ENCODE results near the gene SLC9A9.

Gene SLC9A9

DNA sequence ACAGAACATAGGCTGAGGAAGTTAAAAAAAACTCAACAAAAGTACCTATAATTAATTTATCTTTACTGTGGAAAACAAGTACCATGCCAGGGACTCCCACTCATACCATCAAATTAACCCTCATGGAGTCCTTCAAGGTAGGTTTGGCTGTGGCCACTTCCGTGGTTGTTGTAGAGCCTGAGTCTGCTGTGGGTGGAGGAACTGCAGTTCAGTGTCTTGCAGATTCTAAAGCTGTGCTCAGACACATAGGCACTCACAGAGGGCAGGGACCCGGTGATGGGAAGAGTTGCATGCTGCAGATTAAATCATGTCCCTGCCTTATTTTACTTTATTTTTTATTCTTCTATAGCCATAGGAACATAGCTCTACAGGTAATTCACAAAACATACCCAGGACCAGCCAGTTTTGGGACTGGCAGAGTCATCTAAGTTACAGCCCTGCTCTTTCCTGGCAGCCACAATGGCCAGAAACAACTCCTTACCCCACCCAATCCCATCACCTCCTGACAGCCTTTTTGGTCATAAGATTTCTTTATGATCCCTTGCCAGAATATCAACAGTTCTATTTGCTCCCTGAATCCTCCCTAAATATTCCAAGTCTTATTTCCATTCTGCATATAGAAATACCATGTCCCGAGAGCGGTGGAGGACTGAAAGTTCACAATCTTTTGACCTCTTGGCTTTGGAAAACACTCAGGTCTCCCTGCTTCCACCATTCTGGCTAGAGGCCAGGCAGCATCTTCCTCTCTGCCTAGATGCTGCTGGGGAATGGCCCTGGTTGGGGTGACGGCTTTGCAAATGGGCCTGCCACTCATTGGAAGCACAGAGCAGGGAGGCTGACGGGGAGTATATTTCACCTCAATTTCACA, 535.0 kb downstream of the SLC9A9 start:
- Mint-ChIP-seq H3K27me3 (no peaks in the 10 kb centered on the region), H3K4me1 (no peaks in the 10 kb centered on the region), H3K9me3 (no peaks in the 10 kb centered on the region), H3K27ac (peak overlapping the region in 1 of 2 donors; percentile 55), H3K4me3 (no peak overlapping the region)
- DNase-seq (no peak), ATAC-seq (no peak)

DNA sequence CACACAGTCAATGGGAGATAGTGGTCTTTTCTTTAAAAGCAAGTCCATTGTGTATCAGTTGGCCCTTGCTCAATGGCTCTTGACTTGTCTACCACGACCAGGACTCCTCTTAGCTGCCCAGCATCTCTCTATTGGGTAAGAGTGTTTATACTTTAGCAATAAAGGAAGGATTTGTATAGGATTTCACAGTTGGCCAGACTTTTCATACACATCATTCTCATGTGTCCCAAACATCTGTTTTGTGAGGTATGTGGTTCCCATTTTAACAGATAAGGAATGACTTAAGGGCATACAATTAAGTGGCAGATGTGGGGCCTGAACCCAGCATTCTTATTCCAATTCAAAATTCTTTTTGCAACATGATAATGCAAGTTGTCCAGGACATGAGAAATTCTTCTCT, 537.2 kb downstream of the SLC9A9 start:
- Mint-ChIP-seq H3K4me3 (no peak overlapping the region), H3K27me3 (no peaks in the 10 kb centered on the region), H3K27ac (no peak overlapping the region), H3K9me3 (no peaks in the 10 kb centered on the region), H3K4me1 (no peaks in the 10 kb centered on the region)
- DNase-seq (no peak), ATAC-seq (no peak)

DNA sequence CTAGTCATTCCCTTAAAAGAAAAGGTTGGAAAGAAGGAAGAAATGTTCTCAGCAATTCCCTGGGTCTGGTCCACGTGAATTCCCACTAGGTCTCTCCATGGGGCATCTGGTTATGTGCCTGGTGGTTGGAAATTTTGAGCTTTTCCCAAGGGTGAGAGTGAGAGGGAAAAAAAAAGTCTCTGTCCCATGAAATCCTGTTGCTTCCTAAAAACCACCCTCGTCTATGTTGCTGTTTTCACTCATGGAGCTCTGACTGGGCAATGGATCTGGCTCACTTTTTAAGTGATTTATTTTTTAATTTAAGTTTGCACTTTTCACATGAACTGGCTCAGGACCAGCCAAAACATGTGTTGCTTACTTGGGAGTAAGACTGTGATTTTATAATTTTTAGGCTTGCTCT, 538.6 kb downstream of the SLC9A9 start:
- no peak for DNase-seq

GRCh38 chr3:143307613-143308183, 540.6 kb downstream of the SLC9A9 start:
- Mint-ChIP-seq H3K4me3 (no peak overlapping the region), H3K27ac (no peak overlapping the region), H3K4me1 (peaks cover 7% of the 10 kb centered on the region), H3K27me3 (no peaks in the 10 kb centered on the region), H3K9me3 (no peaks in the 10 kb centered on the region)
- peak; percentile 90 for ATAC-seq
- DNase-seq = peak; percentile 22 to 50

More for the DNA sequence above, 538.6 kb downstream of the SLC9A9 start:
- no peaks in the 10 kb centered on the region for H3K9me3 Mint-ChIP-seq
- no peak for ATAC-seq
- H3K4me1 Mint-ChIP-seq = no peaks in the 10 kb centered on the region
- no peaks in the 10 kb centered on the region for H3K27me3 Mint-ChIP-seq
- H3K4me3 Mint-ChIP-seq = no peak overlapping the region
- H3K27ac Mint-ChIP-seq = no peak overlapping the region

- no peak overlapping the region for H3K27ac Mint-ChIP-seq
- peaks cover 20% of the 10 kb centered on the region for H3K4me1 Mint-ChIP-seq
- no peaks in the 10 kb centered on the region for H3K27me3 Mint-ChIP-seq
- no peak for DNase-seq
- ATAC-seq = no peak
- no peaks in the 10 kb centered on the region for H3K9me3 Mint-ChIP-seq
- H3K4me3 Mint-ChIP-seq = no peak overlapping the region
These were observed 541.9 kb downstream of the SLC9A9 start for GRCh38 chr3:143306407-143306806.

DNA sequence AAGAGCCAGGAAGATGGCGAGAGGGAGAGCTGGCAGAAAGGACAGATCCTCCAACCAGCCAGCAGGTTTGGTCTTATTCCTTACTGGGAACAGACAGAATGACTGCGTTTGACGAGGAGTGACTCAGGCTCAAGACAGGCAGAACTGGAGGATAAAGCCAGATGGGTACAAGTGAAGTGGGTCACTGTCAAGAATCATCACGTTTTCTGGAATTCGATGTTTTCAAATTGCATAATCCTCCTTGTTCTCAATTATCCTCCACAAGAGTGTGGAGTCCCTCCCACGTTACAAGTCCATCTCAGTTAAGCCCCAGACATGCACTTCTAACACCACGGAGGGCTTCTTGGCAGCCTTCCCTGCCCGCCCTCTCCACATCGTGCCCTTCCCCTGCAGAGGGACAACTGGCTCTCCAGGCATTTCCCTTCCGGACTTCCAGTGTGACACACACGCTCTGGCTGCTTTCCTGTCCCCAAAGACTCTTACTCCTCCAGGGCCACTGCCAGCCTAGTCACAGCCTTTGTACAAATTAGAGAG, 545.6 kb downstream of the SLC9A9 start:
- no peak for DNase-seq
- Mint-ChIP-seq H3K27me3 (no peaks in the 10 kb centered on the region), H3K9me3 (no peaks in the 10 kb centered on the region), H3K27ac (peak overlapping the region in 1 of 2 donors; percentile 5), H3K4me1 (peaks cover 35% of the 10 kb centered on the region), H3K4me3 (no peak overlapping the region)
- ATAC-seq = no peak

GRCh38 chr3:143301031-143301901, 547.0 kb downstream of the SLC9A9 start:
- H3K27ac Mint-ChIP-seq = peak overlapping the region in 1 of 2 donors; percentile 66
- H3K4me3 Mint-ChIP-seq = no peak overlapping the region

DNA sequence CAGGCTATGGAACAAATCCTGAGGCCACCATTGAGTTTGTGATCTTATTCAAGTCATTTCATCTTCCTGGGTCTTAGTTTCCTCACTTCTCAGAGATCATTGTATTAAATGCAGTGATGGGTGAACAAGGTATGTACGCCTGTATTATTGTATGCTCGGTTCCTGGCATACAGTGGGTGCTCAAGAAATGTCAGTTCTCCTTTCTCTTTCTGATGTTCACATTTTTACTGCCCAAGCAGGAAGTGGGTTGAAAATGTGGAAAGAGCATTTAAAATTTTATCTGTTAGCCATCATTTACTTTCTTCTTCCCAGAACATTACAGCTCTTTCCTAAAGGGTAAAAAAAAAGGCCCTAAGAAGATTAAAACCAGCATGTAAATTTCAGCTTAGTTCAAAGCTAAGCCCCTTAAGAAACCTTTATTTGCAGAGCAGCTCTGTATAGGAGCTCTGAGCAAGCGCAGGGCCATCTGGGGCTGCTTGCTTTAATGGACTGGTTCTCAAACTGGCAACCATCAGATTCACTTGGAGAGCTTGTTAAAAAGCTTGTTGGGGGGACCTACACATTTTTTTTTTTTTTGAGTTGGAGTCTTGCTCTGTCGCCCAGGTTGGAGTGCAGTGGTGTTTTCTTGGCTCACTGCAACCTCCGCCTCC, 549.3 kb downstream of the SLC9A9 start:
- peaks cover 46% of the 10 kb centered on the region for H3K4me1 Mint-ChIP-seq
- H3K27ac Mint-ChIP-seq = no peak overlapping the region
- DNase-seq (no peak), ATAC-seq (no peak)
- no peaks in the 10 kb centered on the region for H3K9me3 Mint-ChIP-seq
- H3K4me3 Mint-ChIP-seq = no peak overlapping the region
- H3K27me3 Mint-ChIP-seq = no peaks in the 10 kb centered on the region

More at GRCh38 chr3:143301031-143301901, 547.0 kb downstream of the SLC9A9 start:
- H3K27me3 Mint-ChIP-seq = no peaks in the 10 kb centered on the region
- no peaks in the 10 kb centered on the region for H3K9me3 Mint-ChIP-seq
- H3K4me1 Mint-ChIP-seq = peaks cover 36% of the 10 kb centered on the region
- no peak for DNase-seq
- peak; percentile 71 for ATAC-seq

GRCh38 chr3:143298380-143298779, 549.9 kb downstream of the SLC9A9 start:
- DNase-seq = no peak
- H3K4me1 Mint-ChIP-seq = peaks cover 46% of the 10 kb centered on the region
- no peak overlapping the region for H3K4me3 Mint-ChIP-seq
- H3K27me3 Mint-ChIP-seq = no peaks in the 10 kb centered on the region
- H3K27ac Mint-ChIP-seq = no peak overlapping the region
- no peaks in the 10 kb centered on the region for H3K9me3 Mint-ChIP-seq
- ATAC-seq = no peak

- Mint-ChIP-seq H3K27me3 (no peaks in the 10 kb centered on the region), H3K9me3 (no peaks in the 10 kb centered on the region), H3K27ac (no peak overlapping the region), H3K4me3 (peak overlapping the region in 1 of 2 donors; percentile 14), H3K4me1 (peaks cover 20% of the 10 kb centered on the region)
- ATAC-seq (peak; percentile 28), DNase-seq (no peak)
These were observed 552.8 kb downstream of the SLC9A9 start for GRCh38 chr3:143295201-143296080.

DNA sequence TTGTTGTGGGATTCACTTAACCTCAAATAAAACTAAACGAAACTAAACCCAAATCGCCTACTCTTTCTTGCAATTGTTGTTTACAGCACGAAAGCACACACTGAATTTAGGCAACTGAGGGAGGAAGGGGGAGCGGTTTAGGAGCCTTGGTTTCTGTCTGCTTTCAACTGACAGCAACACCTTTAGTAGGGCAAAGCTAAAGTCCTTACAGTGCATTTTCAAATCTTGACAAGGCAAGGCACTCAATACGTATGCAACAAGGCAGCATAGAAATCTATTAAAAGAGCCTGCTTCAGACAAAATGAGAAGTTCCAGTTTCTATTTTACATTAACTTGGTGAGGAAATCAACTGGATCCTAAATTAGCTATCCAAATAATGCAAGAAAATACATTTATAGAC, 554.1 kb downstream of the SLC9A9 start:
- H3K27ac Mint-ChIP-seq = no peak overlapping the region
- no peak overlapping the region for H3K4me3 Mint-ChIP-seq
- no peaks in the 10 kb centered on the region for H3K27me3 Mint-ChIP-seq
- DNase-seq (no peak), ATAC-seq (no peak)
- no peaks in the 10 kb centered on the region for H3K9me3 Mint-ChIP-seq
- peaks cover 20% of the 10 kb centered on the region for H3K4me1 Mint-ChIP-seq

GRCh38 chr3:143291836-143292447, 556.3 kb downstream of the SLC9A9 start:
- Mint-ChIP-seq H3K4me3 (no peak overlapping the region), H3K9me3 (no peaks in the 10 kb centered on the region), H3K27ac (no peak overlapping the region), H3K27me3 (no peaks in the 10 kb centered on the region), H3K4me1 (peaks cover 17% of the 10 kb centered on the region)
- DNase-seq (no peak), ATAC-seq (no peak)

- H3K27ac Mint-ChIP-seq = no peak overlapping the region
- no peaks in the 10 kb centered on the region for H3K27me3 Mint-ChIP-seq
- no peak overlapping the region for H3K4me3 Mint-ChIP-seq
- no peaks in the 10 kb centered on the region for H3K9me3 Mint-ChIP-seq
- no peak for DNase-seq
- H3K4me1 Mint-ChIP-seq = peaks cover 33% of the 10 kb centered on the region
- peak; percentile 9 for ATAC-seq
These were observed 559.3 kb downstream of the SLC9A9 start for GRCh38 chr3:143288944-143289343.

GRCh38 chr3:143287403-143287802, 560.9 kb downstream of the SLC9A9 start:
- Mint-ChIP-seq H3K27me3 (no peaks in the 10 kb centered on the region), H3K9me3 (no peaks in the 10 kb centered on the region), H3K4me1 (peaks cover 48% of the 10 kb centered on the region), H3K4me3 (no peak overlapping the region), H3K27ac (no peak overlapping the region)
- ATAC-seq (no peak), DNase-seq (no peak)

Data from stimulated activated naive CD8-positive, alpha-beta T cell treated with anti-CD3 and anti-CD28 coated beads, Interleukin-15, amount 100 ng/mL, for 72 hours (primary cell).